Measurements from ENCODE around the gene FOXF1.

Gene FOXF1

DNA sequence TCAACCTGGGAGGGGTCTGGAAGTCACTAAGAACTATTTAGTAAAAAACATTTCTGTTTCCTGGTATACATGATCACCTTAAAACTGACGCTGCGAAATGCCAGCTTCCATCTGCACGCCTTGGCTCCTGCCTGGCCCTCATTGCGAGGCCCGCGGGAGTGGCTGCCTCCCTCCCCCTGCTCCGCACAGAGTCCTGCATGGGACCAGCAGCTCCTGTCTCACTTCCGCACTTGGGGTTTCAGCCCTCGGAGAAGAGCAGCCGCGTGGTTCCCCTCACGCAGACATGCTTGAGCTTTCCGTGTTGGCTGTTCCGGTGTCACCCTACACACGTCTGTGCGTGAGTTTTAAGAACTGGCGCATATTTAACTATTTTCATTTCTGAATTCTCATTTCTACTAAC, 26.3 kb downstream of the FOXF1 start:
- no peaks in the 10 kb centered on the region for H3K27me3 ChIP-seq (ENCODE audit: insufficient read depth, low read length, poor library complexity)
- H3K4me2 ChIP-seq (ENCODE audit: insufficient read depth, low read length) = no peak overlapping the region
- H3K79me2 ChIP-seq (ENCODE audit: insufficient read depth, low read length) = no peaks in the 10 kb centered on the region
- no peak overlapping the region for H3K4me3 ChIP-seq (ENCODE audit: low read depth in 1 of 2, low read length in 2 of 2)
- DNase-seq (no peak), ATAC-seq (ENCODE audit: insufficient read depth, low read depth) (no peak)
- H3K36me3 ChIP-seq (ENCODE audit: insufficient read depth, low read length) = peaks cover 54% of the 10 kb centered on the region
- no peak overlapping the region for H2AFZ ChIP-seq (ENCODE audit: low read depth, low read length)
- TF ChIP-seq, protein P1, sequence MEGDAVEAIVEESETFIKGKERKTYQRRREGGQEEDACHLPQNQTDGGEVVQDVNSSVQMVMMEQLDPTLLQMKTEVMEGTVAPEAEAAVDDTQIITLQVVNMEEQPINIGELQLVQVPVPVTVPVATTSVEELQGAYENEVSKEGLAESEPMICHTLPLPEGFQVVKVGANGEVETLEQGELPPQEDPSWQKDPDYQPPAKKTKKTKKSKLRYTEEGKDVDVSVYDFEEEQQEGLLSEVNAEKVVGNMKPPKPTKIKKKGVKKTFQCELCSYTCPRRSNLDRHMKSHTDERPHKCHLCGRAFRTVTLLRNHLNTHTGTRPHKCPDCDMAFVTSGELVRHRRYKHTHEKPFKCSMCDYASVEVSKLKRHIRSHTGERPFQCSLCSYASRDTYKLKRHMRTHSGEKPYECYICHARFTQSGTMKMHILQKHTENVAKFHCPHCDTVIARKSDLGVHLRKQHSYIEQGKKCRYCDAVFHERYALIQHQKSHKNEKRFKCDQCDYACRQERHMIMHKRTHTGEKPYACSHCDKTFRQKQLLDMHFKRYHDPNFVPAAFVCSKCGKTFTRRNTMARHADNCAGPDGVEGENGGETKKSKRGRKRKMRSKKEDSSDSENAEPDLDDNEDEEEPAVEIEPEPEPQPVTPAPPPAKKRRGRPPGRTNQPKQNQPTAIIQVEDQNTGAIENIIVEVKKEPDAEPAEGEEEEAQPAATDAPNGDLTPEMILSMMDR (IDR thresholded peaks at IDR 0.05; ENCODE audit: borderline replicate concordance, extremely low read depth, low read length, poor library complexity, severe bottlenecking) = no peak
- TF ChIP-seq EZH2 (IDR thresholded peaks at IDR 0.05; ENCODE audit: borderline replicate concordance, low read depth, low read length, severe bottlenecking) = no peak
- H4K20me1 ChIP-seq (ENCODE audit: insufficient read depth, low read length) = no peaks in the 10 kb centered on the region
- no peak overlapping the region for H3K9ac ChIP-seq (ENCODE audit: low read depth, low read length)
- H3K9me3 ChIP-seq (ENCODE audit: insufficient read depth, low read length, severe bottlenecking) = no peaks in the 10 kb centered on the region
- H3K4me1 ChIP-seq (ENCODE audit: insufficient read depth, low read length) = no peaks in the 10 kb centered on the region
- H3K27ac ChIP-seq (ENCODE audit: low read length) = no peak overlapping the region

DNA sequence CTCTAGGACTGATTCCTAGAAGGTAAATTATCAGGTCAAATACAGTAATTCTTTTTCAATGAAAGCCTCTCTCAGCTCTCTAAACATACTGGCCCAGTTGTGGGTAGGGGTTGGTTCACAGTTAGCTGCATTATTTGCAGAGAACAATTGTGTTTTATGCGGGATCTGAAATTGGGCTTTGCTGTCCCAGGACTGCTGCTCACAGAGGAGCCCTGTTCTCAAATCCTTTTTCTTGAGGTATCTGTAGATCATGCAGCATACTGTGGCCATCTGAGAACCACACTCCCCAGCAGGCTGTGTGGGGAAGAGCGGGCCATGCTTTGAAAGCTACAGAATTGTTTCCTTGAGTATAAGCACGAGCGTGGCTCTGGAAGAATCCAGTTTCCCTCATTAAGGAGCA, 27.2 kb downstream of the FOXF1 start:
- Histone ChIP-seq H3K9me3 (ENCODE audit: insufficient read depth, low read length, severe bottlenecking) (no peaks in the 10 kb centered on the region), H4K20me1 (ENCODE audit: insufficient read depth, low read length) (no peaks in the 10 kb centered on the region), H2AFZ (ENCODE audit: low read depth, low read length) (no peak overlapping the region), H3K9ac (ENCODE audit: low read depth, low read length) (no peak overlapping the region), H3K4me3 (ENCODE audit: low read depth in 1 of 2, low read length in 2 of 2) (no peak overlapping the region), H3K4me2 (ENCODE audit: insufficient read depth, low read length) (no peak overlapping the region), H3K4me1 (ENCODE audit: insufficient read depth, low read length) (no peaks in the 10 kb centered on the region), H3K27ac (ENCODE audit: low read length) (no peak overlapping the region), H3K79me2 (ENCODE audit: insufficient read depth, low read length) (no peaks in the 10 kb centered on the region), H3K36me3 (ENCODE audit: insufficient read depth, low read length) (peaks cover 52% of the 10 kb centered on the region), H3K27me3 (ENCODE audit: insufficient read depth, low read length, poor library complexity) (no peaks in the 10 kb centered on the region)
- TF ChIP-seq, protein P1 (IDR thresholded peaks at IDR 0.05; ENCODE audit: borderline replicate concordance, extremely low read depth, low read length, poor library complexity, severe bottlenecking) = no peak
- no peak for TF ChIP-seq EZH2 (IDR thresholded peaks at IDR 0.05; ENCODE audit: borderline replicate concordance, low read depth, low read length, severe bottlenecking)
- DNase-seq (no peak), ATAC-seq (ENCODE audit: insufficient read depth, low read depth) (no peak)

DNA sequence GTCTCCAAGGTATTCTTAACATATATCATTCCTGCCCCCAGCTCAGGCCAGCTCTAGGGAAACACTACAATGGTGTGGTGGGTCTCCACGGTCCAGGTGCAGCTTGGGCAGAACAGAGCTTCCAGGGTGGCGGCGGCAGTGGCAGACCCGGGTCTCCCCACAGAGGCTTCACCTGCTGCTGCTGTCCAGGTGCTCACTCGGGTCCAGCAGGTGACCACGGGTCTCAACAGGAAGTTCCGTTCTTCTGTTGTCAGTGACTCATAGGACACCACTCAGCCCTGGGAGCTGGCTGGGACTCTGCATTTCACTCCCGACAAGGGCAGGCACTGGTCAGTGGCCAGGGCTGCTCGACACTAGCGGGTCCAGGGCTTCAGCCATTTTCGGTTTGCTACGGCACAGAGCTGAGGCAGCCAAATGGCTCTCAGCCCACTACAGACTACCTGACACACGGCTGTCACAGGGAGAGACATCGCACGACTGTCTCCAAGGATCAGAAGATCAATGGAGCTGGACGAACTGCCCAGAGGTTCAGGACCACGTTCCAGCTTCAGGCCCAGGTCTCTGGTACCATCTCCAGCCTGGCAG, 28.0 kb downstream of the FOXF1 start:
- no peak overlapping the region for H3K4me2 ChIP-seq (ENCODE audit: insufficient read depth, low read length)
- no peak overlapping the region for H3K4me3 ChIP-seq (ENCODE audit: low read depth in 1 of 2, low read length in 2 of 2)
- H3K36me3 ChIP-seq (ENCODE audit: insufficient read depth, low read length) = peaks cover 52% of the 10 kb centered on the region
- H3K27me3 ChIP-seq (ENCODE audit: insufficient read depth, low read length, poor library complexity) = no peaks in the 10 kb centered on the region
- no peaks in the 10 kb centered on the region for H3K9me3 ChIP-seq (ENCODE audit: insufficient read depth, low read length, severe bottlenecking)
- ATAC-seq (ENCODE audit: insufficient read depth, low read depth) = no peak
- TF ChIP-seq, protein P1 (IDR thresholded peaks at IDR 0.05; ENCODE audit: borderline replicate concordance, extremely low read depth, low read length, poor library complexity, severe bottlenecking) = no peak
- no peak for TF ChIP-seq EZH2 (IDR thresholded peaks at IDR 0.05; ENCODE audit: borderline replicate concordance, low read depth, low read length, severe bottlenecking)
- H3K79me2 ChIP-seq (ENCODE audit: insufficient read depth, low read length) = no peaks in the 10 kb centered on the region
- no peak overlapping the region for H2AFZ ChIP-seq (ENCODE audit: low read depth, low read length)
- no peaks in the 10 kb centered on the region for H4K20me1 ChIP-seq (ENCODE audit: insufficient read depth, low read length)
- H3K4me1 ChIP-seq (ENCODE audit: insufficient read depth, low read length) = no peaks in the 10 kb centered on the region
- H3K9ac ChIP-seq (ENCODE audit: low read depth, low read length) = no peak overlapping the region
- H3K27ac ChIP-seq (ENCODE audit: low read length) = no peak overlapping the region
- no peak for DNase-seq
